A673 (cell line): ENCODE results near the gene HACD1. TPM values are rescaled to one million over a fixed set of nuclear protein-coding genes. Genes with fewer than 3 reads are reported as not detected.

Experiments
- BruUV-seq: library from RNA; stranded (reverse); fragments of 400-500 nt; replicated peaks from 2 replicates; lab custom pipeline; 2021; lab: Mats Ljungman, UMichigan
- CTCF ChIA-PET: fragments of 300-600 bp; sonication (Branson Sonifier 250); formaldehyde crosslinking; loops from one replicate; lab custom pipeline; 2022; ENCODE audit warnings: antibody characterized with exemption; lab: Charles Lee
- POLR2A ChIA-PET: fragments of 300-600 bp; sonication (Branson Sonifier 250); formaldehyde crosslinking; loops from one replicate; lab custom pipeline; 2022; ENCODE audit warnings: antibody characterized with exemption; ENCODE audit not compliant: low non-redundant PET; lab: Charles Lee
- DNase-seq: peaks from one replicate; pipeline ENCODE4 v3.0.0-alpha.2; 2015; ENCODE audit warnings: low spot score
- H3K27ac ChIP-seq: fragments of 200-600 bp; sonication (generic); 2 replicates; pipeline ENCODE4 v1.5.1; 2016; ENCODE audit warnings: mixed run types, low read depth, mild to moderate bottlenecking, mixed read lengths, antibody characterized with exemption, low read length; ENCODE audit not compliant: poor library complexity, severe bottlenecking
- H3K27me3 ChIP-seq: fragments of 200-600 bp; sonication (generic); replicated peaks from 2 replicates; pipeline ENCODE4 v1.6.1; 2017; ENCODE audit warnings: mixed run types, low read depth, mild to moderate bottlenecking, mixed read lengths, antibody characterized with exemption, low read length; ENCODE audit not compliant: insufficient read depth, poor library complexity
- H3K36me3 ChIP-seq: fragments of 200-600 bp; sonication (generic); 2 replicates; pipeline ENCODE4 v1.6.1; 2016; ENCODE audit warnings: mixed run types, mild to moderate bottlenecking, mixed read lengths, antibody characterized with exemption, low read length; ENCODE audit not compliant: insufficient read depth, poor library complexity, severe bottlenecking
- H3K4me1 ChIP-seq: fragments of 200-600 bp; sonication (generic); 2 replicates; pipeline ENCODE4 v1.6.1; 2017; ENCODE audit warnings: mixed run types, mild to moderate bottlenecking, mixed read lengths, antibody characterized with exemption, low read length; ENCODE audit not compliant: insufficient read depth, poor library complexity, severe bottlenecking
- H3K4me3 ChIP-seq: fragments of 200-600 bp; sonication (generic); 2 replicates; pipeline ENCODE4 v1.5.1; 2016; ENCODE audit warnings: low read depth, mixed run types, mild to moderate bottlenecking, mixed read lengths, low read length; ENCODE audit not compliant: poor library complexity, severe bottlenecking
- H3K9me3 ChIP-seq: fragments of 200-600 bp; sonication (generic); 2 replicates; pipeline ENCODE4 v1.6.1; 2016; ENCODE audit warnings: mixed run types, low read depth, mild to moderate bottlenecking, mixed read lengths, antibody characterized with exemption, low read length; ENCODE audit not compliant: poor library complexity, severe bottlenecking
- CTCF ChIP-seq: fragments of 300-800, 200-600 bp; sonication (generic); conservative IDR thresholded peaks from 2 replicates; pipeline ENCODE4 v1.5.1; 2017; ENCODE audit warnings: low read depth, mild to moderate bottlenecking, antibody characterized with exemption, low read length, moderate library complexity, mixed read lengths
- EZH2 ChIP-seq: fragments of 200-600 bp; sonication (generic); IDR thresholded peaks from 2 replicates; pipeline ENCODE4 v1.6.1; 2017; ENCODE audit warnings: borderline replicate concordance, low read depth, mild to moderate bottlenecking, mixed read lengths, antibody characterized with exemption, low read length; ENCODE audit not compliant: poor library complexity, severe bottlenecking
- intact Hi-C: fragments of 100-400 bp; cut with micrococcal nuclease; formaldehyde crosslinking; loops from one replicate; pipeline ENCODE4 v1.10.0; 2022; ENCODE audit not compliant: unreplicated experiment
- total RNA-seq: library from RNA; stranded (reverse); gene quantifications from 2 replicates; pipeline ENCODE4 v1.2.3, GENCODE V29; 2021

Gene HACD1
- total RNA-seq, 1 experiment from 2014 or later, result 14.1 TPM

GRCh38 chr10:17662193-17663138, 45.3 kb upstream of the HACD1 start:
- H3K36me3 ChIP-seq, result no peaks in the 10 kb centered on the region
- TF ChIP-seq CTCF (no peak), EZH2 (no peak)
- intact Hi-C loops, result no loop called here
- H3K4me1 ChIP-seq, result peaks cover 23% of the 10 kb centered on the region
- H3K27me3 ChIP-seq, result no peaks in the 10 kb centered on the region
- DNase-seq, result no peak
- H3K4me3 ChIP-seq, result no peak overlapping the region
- POLR2A ChIA-PET, result no interaction called here
- CTCF ChIA-PET, result no interaction called here
- H3K9me3 ChIP-seq, result peaks cover 3% of the 10 kb centered on the region
- H3K27ac ChIP-seq, result no peak overlapping the region
- BruUV-seq, result TSS peak; percentile 6

- ChIA-PET POLR2A (no interaction called here), CTCF (no interaction called here)
- H3K9me3 ChIP-seq, result peaks cover 3% of the 10 kb centered on the region
- no TSS peak for BruUV-seq
- no peak overlapping the region for H3K4me3 ChIP-seq
- H3K27ac ChIP-seq, result no peak overlapping the region
- H3K36me3 ChIP-seq, result no peaks in the 10 kb centered on the region
- intact Hi-C loops, result no loop called here
- TF ChIP-seq CTCF (no peak), EZH2 (no peak)
- H3K4me1 ChIP-seq, result peaks cover 23% of the 10 kb centered on the region
- no peaks in the 10 kb centered on the region for H3K27me3 ChIP-seq
- DNase-seq, result no peak
Measured at GRCh38 chr10:17661510-17661909, 44.3 kb upstream of the HACD1 start.

GRCh38 chr10:17660921-17661320, 43.7 kb upstream of the HACD1 start:
- Histone ChIP-seq H3K36me3 (no peaks in the 10 kb centered on the region), H3K27ac (peak overlapping the region; percentile 33), H3K4me3 (no peak overlapping the region), H3K27me3 (no peaks in the 10 kb centered on the region), H3K9me3 (peaks cover 3% of the 10 kb centered on the region), H3K4me1 (peaks cover 23% of the 10 kb centered on the region)
- intact Hi-C loops, result no loop called here
- no TSS peak for BruUV-seq
- CTCF ChIA-PET, result no interaction called here
- TF ChIP-seq CTCF (no peak), EZH2 (no peak)
- DNase-seq, result peak; percentile 31
- POLR2A ChIA-PET, result no interaction called here
